ENCODE results near the gene TRIM29. TPM values are rescaled to one million over a fixed set of nuclear protein-coding genes. Genes with fewer than 3 reads are reported as not detected.

TRIM29 gene
- total RNA-seq, 1 experiment from 2014 or later, result not detected

- Histone ChIP-seq H2AFZ (ENCODE audit: low read length) (no peak overlapping the region), H4K91ac (ENCODE audit: insufficient read length, low read depth, low read length) (no peak overlapping the region), H3T11ph (ENCODE audit: low read length) (no peak overlapping the region), H3K23me2 (ENCODE audit: insufficient read length, low read depth, low read length, poor library complexity, severe bottlenecking) (peaks cover 10% of the 10 kb centered on the region), H2BK15ac (ENCODE audit: low read depth, low read length) (no peak overlapping the region), H3K23ac (ENCODE audit: insufficient read length, low read depth, low read length) (no peak overlapping the region), H3K9ac (ENCODE audit: extremely low read depth, insufficient read length, low read length) (no peak overlapping the region), H2BK120ac (ENCODE audit: low read depth, low read length, poor library complexity, severe bottlenecking) (no peak overlapping the region), H4K5ac (ENCODE audit: insufficient read length, low read depth, low read length) (no peak overlapping the region), H3K79me2 (ENCODE audit: insufficient read depth, low read length) (no peaks in the 10 kb centered on the region), H2AK5ac (ENCODE audit: insufficient read length, low read length) (no peak overlapping the region), H3K14ac (ENCODE audit: insufficient read depth, low read length) (no peak overlapping the region), H3K4me1 (ENCODE audit: insufficient read depth, low read length) (no peaks in the 10 kb centered on the region; the same call in 1 of the 2 replicates), H3K56ac (ENCODE audit: insufficient read length, low read depth, low read length) (no peak overlapping the region), H4K20me1 (ENCODE audit: control insufficient read depth, insufficient read depth, insufficient read length) (no peaks in the 10 kb centered on the region), H2BK5ac (ENCODE audit: insufficient read length, low read length) (no peak overlapping the region), H2BK12ac (ENCODE audit: insufficient read length, low read depth, low read length) (no peak overlapping the region), H3K27me3 (ENCODE audit: insufficient read depth, low read length) (peaks cover 11% of the 10 kb centered on the region), H3K79me1 (ENCODE audit: insufficient read depth, low read depth, low read length, poor library complexity, severe bottlenecking) (no peaks in the 10 kb centered on the region), H4K8ac (replicated peaks; ENCODE audit: insufficient read length, low read depth, low read length) (no peak overlapping the region), H3K27ac (ENCODE audit: insufficient read length, low read depth, low read length) (no peak overlapping the region), H3K4ac (ENCODE audit: low read depth, low read length) (no peak overlapping the region), H3K4me2 (ENCODE audit: insufficient read depth, insufficient read length, low read length) (no peak overlapping the region), H3K9me3 (ENCODE audit: control insufficient read depth, low read depth, low read length) (no peaks in the 10 kb centered on the region), H3K18ac (ENCODE audit: insufficient read length, low read depth, low read length) (no peak overlapping the region), H2BK20ac (ENCODE audit: low read depth, low read length, poor library complexity, severe bottlenecking) (no peak overlapping the region)
- H3K9me3 Mint-ChIP-seq, result peaks cover 0 to 4% of the 10 kb centered on the region in 2 experiments; a peak in 1 of 5 replicates
- no peak overlapping the region for H3K4me3 Mint-ChIP-seq
- no peaks in the 10 kb centered on the region for H3K36me3 Mint-ChIP-seq (ENCODE audit: insufficient read depth in 1 of 3, low read depth in 3 of 3)
- peaks cover 98% of the 10 kb centered on the region for H3K27me3 Mint-ChIP-seq (ENCODE audit: low read depth)
- no peak overlapping the region for H3K27ac Mint-ChIP-seq
- no peak for TF ChIP-seq CTCF (conservative IDR thresholded peaks at IDR 0.05)
- no peak for DNase-seq
- H3K4me1 Mint-ChIP-seq, result peaks cover 8 to 14% of the 10 kb centered on the region in 2 experiments
- WGBS (ENCODE audit: extremely low coverage, insufficient read length, low lambda C conversion rate), result no CpG with 5 or more reads among the region's 11 CpGs
Observed at GRCh38 chr11:120173019-120173705, 35.2 kb upstream of the TRIM29 start.

Measured in H9 (cell line).